HG03103 (cell line): ENCODE results near the gene CLN5.
"Not testable (repeated sequence)": the region's sequence is repeated elsewhere in the genome, so short reads cannot be mapped to it uniquely, and the experiment has no call there.

Experiments used
- ATAC-seq: cut with Tn5 transposase; IDR thresholded peaks from one replicate; pipeline ENCODE4 v1.9.1; 2021; ENCODE audit warnings: low read depth; ENCODE audit not compliant: unreplicated experiment

Gene CLN5

DNA sequence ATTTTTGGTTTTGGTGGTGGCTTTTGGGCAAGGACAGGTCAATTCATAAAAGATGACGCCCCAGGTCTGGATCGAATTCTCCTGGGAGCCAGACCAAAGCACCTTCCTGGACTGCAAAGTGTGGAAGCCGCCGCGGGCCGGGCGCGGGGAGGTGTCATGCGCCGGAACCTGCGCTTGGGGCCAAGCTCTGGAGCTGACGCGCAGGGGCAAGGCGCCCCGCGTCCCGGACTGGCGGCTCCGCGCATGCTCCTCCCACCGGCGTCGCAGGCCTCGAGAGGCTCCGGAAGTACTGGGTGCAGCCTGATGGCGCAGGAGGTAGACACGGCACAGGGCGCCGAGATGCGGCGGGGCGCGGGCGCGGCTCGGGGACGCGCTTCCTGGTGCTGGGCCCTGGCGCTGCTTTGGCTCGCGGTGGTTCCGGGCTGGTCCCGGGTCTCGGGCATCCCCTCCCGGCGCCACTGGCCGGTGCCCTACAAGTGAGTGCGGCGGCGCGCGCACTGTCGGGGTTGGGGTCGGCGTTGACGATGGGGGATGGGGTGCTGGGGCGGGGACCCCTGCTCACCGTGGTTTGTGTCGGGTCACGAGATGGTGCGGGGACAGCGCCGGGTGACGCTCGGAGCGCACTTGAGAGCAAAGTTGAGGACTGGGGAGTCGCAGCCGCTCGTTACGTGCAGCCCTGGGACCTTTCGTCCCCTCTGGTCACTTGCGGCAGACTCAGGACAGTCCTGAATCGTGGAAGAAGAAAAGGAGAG is at the start of gene CLN5:
Gene CLN5, plus strand, starts transcription at position 286 of the 752 bp plus-strand sequence. Its CDS starts 18 bp downstream, at position 304.
- ATAC-seq, result peak; percentile 95

DNA sequence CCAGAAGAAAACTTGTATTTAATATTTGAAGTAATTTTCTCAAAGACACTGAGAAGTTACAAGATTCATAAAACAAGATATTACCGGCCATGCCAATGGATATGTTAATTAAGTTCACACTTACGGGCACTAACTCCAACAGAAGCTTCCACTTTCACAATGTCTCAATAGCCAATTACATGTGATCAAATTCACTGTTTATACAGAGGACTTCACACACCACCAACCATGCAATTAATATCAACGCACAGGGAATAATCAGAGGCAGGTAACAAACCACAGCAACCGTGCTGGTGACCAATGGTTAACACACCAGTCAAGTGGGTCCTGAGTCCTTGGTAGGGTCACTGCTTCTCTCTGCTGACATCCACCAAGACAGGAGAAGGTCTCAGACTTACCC is 49.5 kb upstream of the CLN5 start:
- no peak for ATAC-seq

DNA sequence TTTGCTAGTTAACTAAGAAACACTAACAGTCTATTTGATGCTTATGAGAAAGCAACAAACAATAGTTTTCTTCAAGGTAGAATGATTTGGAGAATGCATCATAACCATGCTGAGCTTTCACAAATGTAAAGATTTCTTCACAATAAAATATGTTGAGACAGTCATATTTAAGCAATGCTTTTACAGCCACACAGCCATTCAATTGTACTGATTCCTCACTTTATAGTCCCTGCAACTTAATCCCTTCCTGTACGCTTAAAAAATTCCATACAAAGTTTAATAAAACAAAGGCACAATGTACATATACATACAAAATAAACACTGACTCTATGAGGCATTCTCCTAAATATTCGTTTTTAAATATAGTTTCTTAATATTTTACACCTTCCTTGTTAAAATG is 48.2 kb upstream of the CLN5 start:
- no peak for ATAC-seq

DNA sequence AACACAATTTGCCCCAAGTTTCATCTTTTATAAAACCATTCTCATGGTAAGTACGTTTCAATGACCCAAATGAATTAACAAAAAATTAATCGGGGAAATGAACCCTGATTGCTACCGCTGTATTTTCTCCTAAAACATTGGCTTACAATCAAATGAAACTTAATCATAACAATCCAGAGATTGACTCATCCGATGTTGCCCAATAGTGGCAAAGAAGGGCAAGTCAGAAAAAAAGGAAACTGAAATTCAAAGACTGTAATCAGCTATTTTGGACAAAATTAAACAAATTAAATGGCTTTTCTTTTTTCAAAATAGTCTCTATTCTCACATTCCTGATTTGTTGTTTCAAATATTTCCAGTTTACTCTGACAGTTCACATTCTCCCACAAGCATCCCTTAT is 47.4 kb upstream of the CLN5 start:
- ATAC-seq, result no peak

DNA sequence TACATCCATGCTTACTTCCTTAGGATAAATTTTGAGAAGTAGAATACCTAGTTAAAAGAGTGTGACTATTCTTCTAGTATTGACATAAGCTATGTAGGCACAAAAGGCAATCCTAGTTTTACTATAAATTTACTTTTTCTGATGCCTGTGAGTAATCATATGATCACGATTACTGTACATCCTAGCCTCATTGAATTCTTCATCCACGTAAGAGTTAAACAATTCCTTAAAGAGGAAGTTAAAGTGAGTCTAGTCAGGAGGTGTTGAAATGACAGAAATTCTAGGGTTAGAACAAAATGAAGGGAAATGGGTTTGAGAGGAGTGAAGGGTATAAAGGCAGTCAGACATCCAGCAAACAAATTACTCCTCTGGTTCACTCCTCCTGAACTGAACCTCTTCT is 43.7 kb upstream of the CLN5 start, which contains the start of gene ACOD1:
Gene ACOD1, plus strand, starts transcription at position 363 of the 400 bp plus-strand sequence. CDS start 48 bp downstream, outside the sequence.
- no peak for ATAC-seq

DNA sequence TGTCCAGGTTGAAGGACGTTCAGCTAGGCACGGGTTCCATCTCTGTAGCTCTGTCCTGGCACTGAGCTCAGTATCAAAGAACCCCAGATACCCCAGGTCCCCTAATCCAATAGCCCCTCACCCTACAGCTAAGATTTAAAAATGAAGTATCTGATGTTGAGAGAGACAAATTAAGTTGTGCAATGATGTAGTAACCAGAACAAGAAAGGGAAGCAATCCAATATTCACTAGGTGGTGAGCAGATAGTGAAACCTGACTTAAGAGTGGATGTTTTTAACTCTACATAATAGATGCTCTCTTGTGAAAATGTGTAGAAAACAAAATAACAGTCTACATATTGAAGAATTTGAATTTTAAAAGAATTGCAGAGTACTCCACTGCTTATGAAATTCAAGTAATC is 41.8 kb upstream of the CLN5 start:
- ATAC-seq, result no peak

DNA sequence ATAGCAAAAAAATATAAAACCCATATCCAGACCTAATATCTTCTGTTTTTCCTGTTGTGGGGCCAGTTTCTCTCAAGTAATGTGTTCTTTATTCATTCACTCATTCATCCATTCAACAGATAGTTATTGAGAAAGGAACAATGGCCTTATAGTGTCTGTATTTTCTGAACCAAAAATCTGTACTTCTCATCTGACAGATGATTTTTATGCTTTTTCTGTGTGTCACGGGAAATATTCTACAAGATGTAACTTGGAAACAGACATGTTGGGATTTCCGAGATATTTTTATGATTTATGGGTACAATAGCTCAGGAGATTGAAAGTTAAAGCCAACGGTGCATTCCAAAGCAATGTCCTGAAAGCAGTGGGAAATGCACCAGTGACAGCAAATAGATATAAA is 37.9 kb upstream of the CLN5 start:
- ATAC-seq, result no peak

DNA sequence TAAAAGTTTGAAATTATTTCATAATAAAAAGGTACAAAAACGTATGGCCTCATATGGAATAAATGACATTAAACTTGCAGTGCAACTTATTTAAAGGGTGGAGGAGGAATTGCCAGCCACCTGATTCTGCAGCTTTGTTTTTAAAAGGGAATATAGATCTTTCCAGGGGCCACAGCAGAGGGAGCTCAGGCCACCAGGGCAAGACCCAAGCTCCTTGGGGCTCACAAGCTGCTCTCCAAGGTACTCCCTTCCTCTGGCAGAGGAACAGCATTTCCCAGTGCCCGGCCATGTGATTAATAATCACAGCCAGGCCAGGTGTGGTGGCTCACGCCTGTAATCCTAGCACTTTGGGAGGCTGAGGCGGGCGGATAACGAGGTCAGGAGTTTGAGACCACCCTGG is 37.3 kb upstream of the CLN5 start:
- ATAC-seq, result no peak

DNA sequence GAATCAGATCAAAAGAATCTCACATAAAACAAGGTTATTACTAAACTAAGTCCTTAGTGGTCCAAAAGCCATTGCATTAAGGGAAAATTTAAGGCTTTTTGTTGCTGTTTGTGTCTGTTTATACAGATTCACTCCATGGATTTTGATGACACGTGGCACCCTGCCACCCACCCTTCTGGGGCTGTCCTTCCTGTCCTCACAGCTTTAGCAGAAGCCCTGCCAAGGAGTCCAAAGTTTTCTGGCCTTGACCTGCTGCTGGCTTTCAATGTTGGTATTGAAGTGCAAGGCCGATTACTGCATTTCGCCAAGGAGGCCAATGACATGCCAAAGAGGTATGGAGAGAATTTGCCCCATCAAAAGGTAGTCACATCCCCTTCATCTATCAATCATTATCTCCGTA is 36.7 kb upstream of the CLN5 start:
- ATAC-seq, result no peak

DNA sequence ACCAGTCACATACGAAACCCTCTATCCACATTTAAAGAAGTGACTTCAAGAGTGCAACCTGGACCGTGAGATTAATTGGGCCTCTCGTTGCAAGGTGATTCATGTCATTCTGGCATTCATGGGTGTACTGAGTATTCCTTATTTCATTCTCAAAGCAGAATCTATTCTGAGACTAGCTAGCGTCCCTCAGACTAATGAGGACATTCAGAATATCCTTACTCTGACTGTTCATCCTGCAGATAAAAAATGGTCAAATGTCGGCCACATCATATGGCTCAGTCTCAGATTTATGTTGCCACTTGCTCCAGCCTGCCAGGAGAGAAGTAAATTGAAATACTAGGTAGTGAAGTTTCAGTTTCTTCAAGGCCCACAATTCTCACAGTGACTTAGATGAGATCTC is 36.2 kb upstream of the CLN5 start:
- no peak for ATAC-seq

DNA sequence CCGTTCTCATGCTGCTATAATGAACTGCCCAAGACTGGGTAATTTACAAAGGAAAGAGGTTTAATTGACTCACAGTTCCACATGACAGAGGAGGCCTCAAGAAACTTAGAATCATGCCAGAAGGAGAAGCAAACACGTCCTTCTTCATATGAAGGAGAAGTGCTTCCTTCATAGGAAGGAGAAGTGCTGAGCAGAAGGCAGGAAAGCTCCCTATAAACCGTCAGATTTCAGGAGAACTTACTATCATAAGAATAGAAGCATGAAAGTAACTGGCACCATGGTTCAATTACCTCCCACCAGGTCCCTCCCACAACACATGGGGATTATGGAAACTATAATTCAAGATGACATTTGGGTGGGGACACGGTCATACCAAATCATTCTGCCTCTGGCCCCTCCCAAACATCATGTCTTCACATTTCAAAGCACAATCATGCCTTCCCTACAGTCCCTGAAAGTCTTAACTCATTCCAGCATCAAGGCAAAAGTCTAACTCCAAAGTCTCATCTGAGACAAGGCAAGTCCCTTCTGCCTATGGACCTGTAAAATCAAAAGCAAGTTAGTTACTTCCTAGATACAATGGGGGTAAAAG is 32.9 kb upstream of the CLN5 start:
- no peak for ATAC-seq

DNA sequence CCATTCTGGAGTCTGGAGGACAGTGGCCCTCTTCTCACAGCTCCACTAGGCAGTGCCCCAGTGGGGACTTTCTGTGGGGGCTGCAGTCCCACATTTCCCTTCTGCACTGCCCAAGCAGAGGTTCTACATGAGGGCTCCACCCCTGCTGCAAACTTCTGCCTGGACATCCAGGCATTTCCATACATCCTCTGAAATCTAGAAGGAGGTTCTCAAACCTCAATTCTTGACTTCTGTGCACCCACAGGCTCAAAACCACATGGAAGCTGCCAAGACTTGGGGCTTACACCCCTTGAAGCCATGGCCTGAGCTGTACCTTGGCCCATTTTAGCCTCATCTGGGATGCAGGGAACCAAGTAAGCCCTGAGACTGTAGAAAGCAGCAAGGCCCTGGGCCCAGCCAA is 32.1 kb upstream of the CLN5 start:
- not testable (repeated sequence) for ATAC-seq

DNA sequence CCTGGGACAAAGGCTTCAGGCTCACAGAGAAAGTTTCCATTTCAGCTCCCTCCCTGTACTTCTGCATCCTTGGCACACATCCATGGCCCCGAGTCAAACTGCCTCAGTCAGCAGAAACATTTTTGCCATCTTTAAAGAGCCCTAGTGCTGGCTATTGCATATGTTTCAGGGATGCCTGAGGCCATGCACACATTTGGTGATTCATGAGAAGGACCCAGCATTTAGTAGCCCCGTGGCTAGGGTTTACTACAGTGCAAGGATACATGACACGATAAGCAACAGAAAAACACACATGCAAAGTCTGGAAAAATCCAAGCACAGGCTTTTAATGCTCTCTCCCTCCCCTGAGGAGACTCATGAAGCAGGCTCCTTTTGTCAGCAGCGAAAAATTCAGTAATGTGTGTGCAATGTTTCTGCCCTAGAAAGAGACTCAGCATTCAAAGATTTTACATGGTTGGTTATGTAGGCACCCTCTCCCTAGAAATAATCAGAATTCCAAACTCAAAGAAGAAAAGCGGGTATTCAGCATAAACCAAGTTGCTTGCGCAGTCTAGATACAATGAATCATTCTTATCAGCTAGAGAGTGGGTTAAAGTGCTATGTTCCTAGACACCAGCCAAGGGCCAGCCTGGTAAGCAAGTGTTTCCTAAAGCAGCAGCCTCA is 26.0 kb upstream of the CLN5 start:
- ATAC-seq, result no peak

DNA sequence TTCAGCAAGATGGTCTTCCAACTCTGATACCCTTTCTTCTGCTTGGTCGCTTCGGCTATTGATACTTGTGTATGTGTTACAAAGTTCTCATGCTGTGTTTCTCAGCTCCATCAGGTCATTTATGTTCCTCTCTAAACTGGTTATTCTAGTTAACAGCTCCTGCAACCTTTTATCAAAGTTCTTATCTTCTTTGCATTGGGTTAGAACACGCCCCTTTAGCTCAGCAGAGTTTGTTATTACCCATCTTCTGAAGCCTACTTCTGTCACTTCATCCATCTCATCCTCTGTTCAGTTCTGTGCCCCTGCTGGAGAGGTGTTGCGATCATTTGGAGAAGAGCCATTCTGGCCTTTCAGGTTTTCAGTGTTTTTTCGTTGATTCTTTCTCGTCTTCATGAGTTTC is 24.9 kb upstream of the CLN5 start:
- no peak for ATAC-seq

DNA sequence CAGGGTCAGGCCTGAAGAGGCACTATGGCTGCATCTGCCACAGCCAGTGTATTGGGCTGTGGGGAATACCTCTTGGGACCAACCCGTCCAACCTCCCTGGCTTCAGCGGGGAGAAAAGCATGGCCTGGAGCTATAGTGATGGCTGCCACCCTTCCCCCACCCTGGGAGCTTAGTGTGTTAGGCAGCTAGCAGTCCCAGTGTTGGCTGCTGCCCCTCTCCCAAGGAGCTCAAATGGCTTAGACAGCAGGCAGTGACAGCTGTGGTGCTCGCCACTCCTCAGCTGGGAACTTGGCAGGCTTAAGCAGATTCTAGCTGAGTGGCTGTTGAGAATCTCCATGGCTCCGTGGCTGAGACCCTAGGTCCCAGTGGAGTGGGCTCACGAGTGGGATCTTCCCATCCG is 23.8 kb upstream of the CLN5 start:
- ATAC-seq, result no peak

DNA sequence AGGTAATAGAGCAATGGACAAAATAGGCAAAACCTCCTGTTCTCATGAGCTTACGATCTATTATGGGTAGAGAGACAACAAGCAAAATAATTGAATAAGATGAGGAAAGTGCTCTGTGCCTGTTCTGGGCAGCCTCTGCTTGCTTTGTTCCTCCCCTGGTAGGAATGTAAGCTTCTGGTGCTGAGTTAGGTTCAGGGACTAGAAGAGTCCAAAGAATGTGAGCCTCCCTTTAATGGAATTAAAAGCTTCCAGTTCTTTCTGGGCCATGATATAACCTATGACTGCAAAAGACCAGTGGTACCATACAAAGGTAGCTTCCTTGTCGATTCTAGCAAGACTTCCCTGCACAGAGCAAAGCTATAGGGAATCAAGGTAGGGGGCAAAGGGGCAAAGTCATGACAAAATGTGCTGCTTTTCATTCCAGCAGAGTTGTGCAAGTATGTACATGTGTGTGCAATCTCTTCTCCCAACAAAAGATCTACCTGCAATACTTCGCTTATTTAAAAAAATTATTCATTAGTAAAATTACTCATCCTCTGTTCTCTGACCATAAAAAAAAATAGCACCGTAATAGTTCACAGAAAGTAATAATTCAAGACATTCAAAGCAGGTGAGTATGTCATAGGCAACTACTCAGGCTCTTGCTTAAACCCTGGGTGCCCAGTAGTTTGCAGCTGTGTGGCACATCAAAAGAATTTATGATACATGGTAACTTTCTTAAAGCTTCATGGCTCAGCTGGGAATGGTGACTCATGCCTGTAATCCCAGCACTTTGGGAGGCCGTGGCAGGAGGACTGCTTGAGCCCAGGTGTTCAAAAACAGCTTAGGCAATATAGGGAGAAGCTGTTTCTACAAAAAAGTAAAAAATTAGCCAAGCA is 22.2 kb upstream of the CLN5 start:
- no peak for ATAC-seq

DNA sequence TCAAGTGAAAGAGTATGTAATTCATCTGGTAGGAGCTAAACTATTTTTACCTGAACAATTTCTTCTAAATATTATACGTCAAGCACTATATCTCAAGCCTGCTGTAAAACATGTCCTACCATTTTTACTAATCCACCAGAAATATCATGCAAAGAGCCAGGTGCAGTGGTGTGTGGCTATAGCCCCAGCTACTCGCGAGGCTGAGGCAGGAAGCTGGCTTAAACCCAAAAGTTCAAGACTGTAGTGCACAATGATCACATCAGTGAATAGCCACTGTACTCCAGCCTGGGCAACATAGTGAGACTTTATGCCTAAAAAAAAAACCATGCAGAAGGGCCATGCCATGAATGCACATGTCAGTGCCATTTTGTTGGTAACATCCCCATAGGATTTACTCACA is 20.7 kb upstream of the CLN5 start:
- ATAC-seq, result peak; percentile 69

DNA sequence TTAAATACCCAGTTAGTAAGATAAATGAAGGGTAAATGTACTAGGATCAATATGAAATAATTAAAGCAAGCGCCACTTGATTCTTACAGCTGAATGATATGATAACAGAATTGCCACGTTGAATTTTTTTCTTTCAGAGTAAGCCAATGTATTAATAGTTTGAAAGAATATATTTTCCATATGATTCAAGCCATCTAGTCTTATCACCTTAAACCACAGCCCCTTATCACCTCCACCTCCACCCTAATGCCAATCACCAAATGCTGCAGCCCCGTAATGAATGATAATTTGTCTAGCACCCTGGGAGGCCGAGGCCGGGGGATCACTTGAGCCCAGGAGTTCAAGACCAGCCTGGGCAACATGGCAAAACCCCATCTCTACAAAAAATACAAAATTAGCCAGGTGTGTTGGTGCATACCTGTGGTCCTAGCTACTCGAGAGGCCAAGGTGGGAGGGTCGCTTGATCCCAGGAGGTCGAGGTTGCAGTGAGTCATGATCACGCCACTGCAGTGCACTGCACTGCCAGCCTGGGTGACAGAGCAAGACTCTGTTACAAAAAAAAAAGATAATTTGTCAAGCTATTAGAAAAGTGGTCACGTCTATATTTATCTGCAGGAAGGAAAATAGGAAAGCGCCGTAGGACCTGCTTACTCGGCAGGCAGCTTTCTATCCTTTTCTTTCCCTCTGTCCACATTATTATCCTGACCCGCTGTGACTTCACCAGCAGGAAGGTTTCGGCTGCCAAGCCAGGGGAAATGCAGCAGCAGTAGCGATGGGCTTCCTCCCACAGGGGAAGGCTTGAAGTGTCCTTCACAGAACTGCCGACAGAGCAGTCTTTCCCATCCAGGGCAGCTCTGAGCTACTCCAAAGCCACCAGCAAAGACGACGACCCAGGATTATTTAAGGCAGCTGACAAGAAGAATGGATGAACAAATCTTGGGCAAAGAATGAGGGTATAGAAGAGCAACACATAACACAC is 19.7 kb upstream of the CLN5 start:
- no peak for ATAC-seq

DNA sequence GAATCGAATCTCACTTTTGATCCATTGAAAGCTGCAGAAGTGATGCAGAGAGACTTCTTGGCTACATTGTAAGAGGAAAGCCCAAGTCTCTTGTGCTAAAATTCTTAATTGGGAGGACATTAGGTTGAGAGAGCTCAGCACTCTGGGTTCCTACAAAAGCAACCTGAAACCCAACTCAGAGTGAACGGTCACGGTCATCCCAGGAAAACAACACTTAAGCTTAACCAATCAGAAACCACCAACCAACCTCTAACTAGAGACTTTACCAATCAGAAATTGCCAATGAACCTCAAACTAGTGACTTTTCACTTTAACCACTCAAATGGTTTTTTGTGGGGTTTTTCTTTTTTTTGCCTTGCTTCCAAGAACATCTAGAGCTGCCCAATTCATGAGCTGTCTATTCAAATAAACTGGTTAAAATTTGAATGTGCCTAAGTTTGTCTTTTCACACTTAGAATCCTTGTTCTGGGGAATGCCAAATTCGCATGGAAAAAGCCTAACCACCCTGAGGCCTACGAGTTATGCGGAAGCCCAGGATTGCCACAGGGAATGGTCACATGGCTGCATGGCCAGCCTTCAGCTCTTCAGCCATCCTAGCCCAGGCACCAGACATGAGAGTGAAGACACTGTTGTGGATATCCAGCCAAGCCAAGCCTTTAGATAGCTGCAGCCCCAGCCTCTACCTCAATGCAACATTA is 17.8 kb upstream of the CLN5 start:
- no peak for ATAC-seq
